ENCODE data around the gene SUPT3H. TPM values are rescaled to one million over a fixed set of nuclear protein-coding genes. Genes with fewer than 3 reads are reported as not detected.
A peak's percentile ranks its signal among the peaks of the same experiment; 100 is the strongest.

Gene SUPT3H
- total and polyA plus RNA-seq, 2 of the 13 experiments (the other 11 are each of a cell fraction or from before 2014, with no cell fraction given): 11.9 to 36.1 TPM

DNA sequence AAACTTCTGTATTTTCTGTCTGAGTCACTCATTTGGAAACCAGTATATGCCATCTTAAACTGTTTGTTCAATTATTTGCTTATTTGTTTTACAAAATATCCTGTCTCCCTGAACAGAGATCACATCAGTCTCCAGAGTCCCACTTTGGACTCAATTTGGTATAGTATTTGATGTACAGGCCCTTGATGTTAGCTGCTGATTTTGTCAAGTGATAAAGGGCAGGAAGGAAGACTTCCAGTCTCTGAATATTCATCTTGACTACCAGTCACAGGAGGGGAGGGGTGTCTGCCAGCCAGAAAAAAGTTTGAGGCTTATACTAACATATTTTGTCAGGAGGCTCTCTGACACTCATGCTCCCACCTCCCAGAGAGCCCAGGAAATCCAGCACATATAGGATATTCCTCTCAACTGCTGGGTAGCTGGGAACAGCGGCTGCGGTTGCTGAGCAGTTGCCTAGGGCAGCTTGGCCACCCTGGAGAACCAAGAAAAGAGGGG lies 426.4 kb downstream of the SUPT3H start (continued):
- TF ChIP-seq ZNF646 (CRISPR knock-in tag; IDR thresholded peaks at IDR 0.05) (no peak), HNF4A (CRISPR knock-in tag; IDR thresholded peaks at IDR 0.05) (peak; percentile 18; the same call in 1 of the 2 replicates), ZBED4 (CRISPR knock-in tag; IDR thresholded peaks at IDR 0.05; ENCODE audit: borderline replicate concordance) (no peak), PAWR (CRISPR knock-in tag; IDR thresholded peaks at IDR 0.05; ENCODE audit: borderline replicate concordance) (no peak), SETDB1 (CRISPR knock-in tag; IDR thresholded peaks at IDR 0.05; ENCODE audit: borderline replicate concordance) (no peak), NFIC (IDR thresholded peaks at IDR 0.05; ENCODE audit: low read length) (peak; percentile 60; the same call in 1 of the 2 replicates), SRSF4 (IDR thresholded peaks at IDR 0.05; ENCODE audit: low read depth, low read length, poor library complexity, severe bottlenecking) (no peak), U2AF1 (optimal IDR thresholded peaks at IDR 0.05; ENCODE audit: low read depth, low read length) (no peak), FOXP1 (IDR thresholded peaks at IDR 0.05) (no peak), FOXP1 (CRISPR knock-in tag; IDR thresholded peaks at IDR 0.05) (peak; percentile 60; the same call in 1 of the 2 replicates), ZMYM3 (CRISPR knock-in tag; IDR thresholded peaks at IDR 0.05) (no peak), HNF4G (IDR thresholded peaks at IDR 0.05; ENCODE audit: borderline replicate concordance, low read depth, low read length) (no peak), HNF4G (CRISPR knock-in tag; IDR thresholded peaks at IDR 0.05; ENCODE audit: borderline replicate concordance, low read depth) (no peak), KDM2A (CRISPR knock-in tag; IDR thresholded peaks at IDR 0.05; ENCODE audit: borderline replicate concordance, low read depth) (no peak), CREM (IDR thresholded peaks at IDR 0.05) (peak; percentile 52; the same call in 1 of the 2 replicates), CREM (CRISPR knock-in tag; IDR thresholded peaks at IDR 0.05) (no peak), BRCA1 (CRISPR knock-in tag; IDR thresholded peaks at IDR 0.05) (no peak)
- TF ChIP-seq, protein P1, sequence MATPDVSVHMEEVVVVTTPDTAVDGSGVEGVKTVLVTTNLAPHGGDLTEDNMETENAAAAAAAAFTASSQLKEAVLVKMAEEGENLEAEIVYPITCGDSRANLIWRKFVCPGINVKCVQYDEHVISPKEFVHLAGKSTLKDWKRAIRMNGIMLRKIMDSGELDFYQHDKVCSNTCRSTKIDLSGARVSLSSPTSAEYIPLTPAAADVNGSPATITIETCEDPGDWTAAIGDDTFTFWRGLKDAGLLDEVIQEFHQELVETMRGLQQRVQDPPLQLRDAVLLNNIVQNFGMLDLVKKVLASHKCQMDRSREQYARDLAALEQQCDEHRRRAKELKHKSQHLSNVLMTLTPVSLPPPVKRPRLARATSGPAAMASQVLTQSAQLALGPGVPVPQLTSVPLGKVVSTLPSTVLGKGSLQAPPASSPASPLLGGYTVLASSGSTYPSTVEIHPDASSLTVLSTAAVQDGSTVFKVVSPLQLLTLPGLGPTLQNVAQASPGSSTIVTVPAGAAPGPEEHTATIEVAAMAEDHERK (CRISPR knock-in tag; IDR thresholded peaks at IDR 0.05; ENCODE audit: low read depth): no peak
- TF ChIP-seq, protein P2, sequence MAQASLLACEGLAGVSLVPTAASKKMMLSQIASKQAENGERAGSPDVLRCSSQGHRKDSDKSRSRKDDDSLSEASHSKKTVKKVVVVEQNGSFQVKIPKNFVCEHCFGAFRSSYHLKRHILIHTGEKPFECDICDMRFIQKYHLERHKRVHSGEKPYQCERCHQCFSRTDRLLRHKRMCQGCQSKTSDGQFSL (CRISPR knock-in tag; IDR thresholded peaks at IDR 0.05): no peak

Measured in HepG2 (cell line).